Nephron (organoid): Measurements from ENCODE around the gene NOTUM.

ENCODE experiments used
- H3K27ac Mint-ChIP-seq, 3 experiments: 2 replicates each; pipeline ENCODE4 v1.8.0; 2020; ENCODE audit warnings: mixed read lengths in 3 of 3, mild to moderate bottlenecking in 2 of 3, moderate library complexity in 1 of 3
- H3K27me3 Mint-ChIP-seq: 2 replicates; pipeline ENCODE4 v1.8.0; 2021; ENCODE audit warnings: low read depth, mild to moderate bottlenecking, moderate library complexity, mixed read lengths
- H3K36me3 Mint-ChIP-seq: 2 replicates; pipeline ENCODE4 v1.8.0; 2020; ENCODE audit warnings: low read depth, mixed read lengths
- H3K4me1 Mint-ChIP-seq: 2 replicates; pipeline ENCODE4 v1.8.0; 2020; ENCODE audit warnings: mixed read lengths
- H3K4me3 Mint-ChIP-seq, 3 experiments: 2 replicates each; pipeline ENCODE4 v1.8.0; 2020; ENCODE audit warnings: mild to moderate bottlenecking in 3 of 3, mixed read lengths in 3 of 3, moderate library complexity in 2 of 3
- H3K9me3 Mint-ChIP-seq: 2 replicates; pipeline ENCODE4 v1.8.0; 2020; ENCODE audit warnings: mixed read lengths
- TF ChIP-seq, protein P1 (sequence below), 3 experiments: fragments of 200-600 bp; sonication (generic); IDR thresholded peaks; one replicate each; pipeline ENCODE4 v1.5.0; 2021; ENCODE audit warnings: antibody characterized with exemption in 3 of 3; ENCODE audit not compliant: unreplicated experiment in 3 of 3

The NOTUM gene

DNA sequence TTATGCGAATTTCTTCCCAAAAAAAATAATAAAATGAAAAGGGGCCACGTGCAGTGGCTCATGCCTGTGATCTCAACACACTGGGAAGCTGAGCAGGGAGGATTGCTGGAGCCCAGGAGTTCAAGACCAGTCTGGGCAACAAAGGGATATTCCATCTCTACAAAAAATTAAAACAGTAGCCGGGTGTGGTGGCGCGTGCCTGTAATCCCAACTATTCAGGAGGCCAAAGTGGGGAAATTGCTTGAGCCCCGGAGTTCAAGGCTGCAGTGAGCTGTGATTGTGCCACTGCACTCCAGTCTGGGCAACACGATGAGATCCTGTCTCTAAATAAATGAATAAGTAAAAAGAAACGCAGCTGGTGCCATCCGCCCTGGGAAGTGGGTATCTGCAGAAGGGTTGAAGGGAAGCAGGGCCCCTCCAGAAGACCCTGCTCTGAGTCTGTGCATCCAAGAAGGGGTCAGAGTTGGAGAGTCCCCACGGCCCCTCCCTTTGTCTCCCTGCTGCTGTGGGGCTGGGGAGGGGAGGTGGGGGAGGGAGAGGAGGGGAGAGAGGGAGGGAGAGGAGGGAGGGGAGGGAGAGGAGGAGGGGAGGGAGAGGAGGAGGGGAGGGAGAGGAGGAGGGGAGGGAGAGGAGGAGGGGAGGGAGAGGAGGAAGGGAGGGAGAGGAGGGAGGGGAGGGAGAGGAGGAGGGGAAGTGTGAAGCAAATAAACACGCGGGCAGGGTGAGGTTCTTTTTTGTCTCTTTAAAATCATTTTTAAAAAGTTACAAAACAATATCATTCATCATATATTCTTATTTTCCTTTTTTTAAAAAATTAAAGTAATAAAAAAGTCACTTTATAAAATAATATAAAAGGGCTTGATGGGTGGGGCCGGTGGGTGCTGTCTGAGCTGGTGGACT is 9.0 kb downstream of the NOTUM start:
- no peak overlapping the region for H3K27ac Mint-ChIP-seq
- H3K36me3 Mint-ChIP-seq = no peaks in the 10 kb centered on the region
- H3K9me3 Mint-ChIP-seq = no peaks in the 10 kb centered on the region
- no peak overlapping the region for H3K4me3 Mint-ChIP-seq
- H3K4me1 Mint-ChIP-seq = no peaks in the 10 kb centered on the region
- H3K27me3 Mint-ChIP-seq = peaks cover 4% of the 10 kb centered on the region
- TF ChIP-seq, protein P1, sequence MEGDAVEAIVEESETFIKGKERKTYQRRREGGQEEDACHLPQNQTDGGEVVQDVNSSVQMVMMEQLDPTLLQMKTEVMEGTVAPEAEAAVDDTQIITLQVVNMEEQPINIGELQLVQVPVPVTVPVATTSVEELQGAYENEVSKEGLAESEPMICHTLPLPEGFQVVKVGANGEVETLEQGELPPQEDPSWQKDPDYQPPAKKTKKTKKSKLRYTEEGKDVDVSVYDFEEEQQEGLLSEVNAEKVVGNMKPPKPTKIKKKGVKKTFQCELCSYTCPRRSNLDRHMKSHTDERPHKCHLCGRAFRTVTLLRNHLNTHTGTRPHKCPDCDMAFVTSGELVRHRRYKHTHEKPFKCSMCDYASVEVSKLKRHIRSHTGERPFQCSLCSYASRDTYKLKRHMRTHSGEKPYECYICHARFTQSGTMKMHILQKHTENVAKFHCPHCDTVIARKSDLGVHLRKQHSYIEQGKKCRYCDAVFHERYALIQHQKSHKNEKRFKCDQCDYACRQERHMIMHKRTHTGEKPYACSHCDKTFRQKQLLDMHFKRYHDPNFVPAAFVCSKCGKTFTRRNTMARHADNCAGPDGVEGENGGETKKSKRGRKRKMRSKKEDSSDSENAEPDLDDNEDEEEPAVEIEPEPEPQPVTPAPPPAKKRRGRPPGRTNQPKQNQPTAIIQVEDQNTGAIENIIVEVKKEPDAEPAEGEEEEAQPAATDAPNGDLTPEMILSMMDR (IDR thresholded peaks at IDR 0.05; ENCODE audit: unreplicated experiment in 3 of 3) = no peak

DNA sequence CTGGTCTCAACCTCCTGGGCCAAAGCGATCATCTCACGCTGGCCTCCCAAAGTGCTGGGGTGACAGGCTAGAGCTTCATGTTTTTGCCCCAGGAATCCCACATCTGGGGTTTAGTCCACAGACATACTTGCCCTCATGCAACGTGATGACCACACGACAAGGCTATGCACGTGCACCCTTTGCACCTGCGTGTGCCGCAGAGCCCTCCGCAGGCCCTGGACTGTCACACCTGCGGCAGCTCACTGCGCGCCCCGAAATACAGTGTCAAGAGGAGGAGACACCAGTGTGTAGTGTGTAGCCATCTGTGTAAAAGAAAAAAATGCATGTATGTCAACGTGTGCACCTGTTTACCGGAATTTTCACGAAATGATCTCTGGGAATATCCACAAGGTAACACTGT is 10.5 kb downstream of the NOTUM start:
- Mint-ChIP-seq H3K27me3 (peaks cover 4% of the 10 kb centered on the region), H3K9me3 (no peaks in the 10 kb centered on the region), H3K4me3 (no peak overlapping the region), H3K36me3 (no peaks in the 10 kb centered on the region), H3K4me1 (no peaks in the 10 kb centered on the region), H3K27ac (no peak overlapping the region)
- TF ChIP-seq, protein P1 (IDR thresholded peaks at IDR 0.05; ENCODE audit: unreplicated experiment in 3 of 3) = no peak

DNA sequence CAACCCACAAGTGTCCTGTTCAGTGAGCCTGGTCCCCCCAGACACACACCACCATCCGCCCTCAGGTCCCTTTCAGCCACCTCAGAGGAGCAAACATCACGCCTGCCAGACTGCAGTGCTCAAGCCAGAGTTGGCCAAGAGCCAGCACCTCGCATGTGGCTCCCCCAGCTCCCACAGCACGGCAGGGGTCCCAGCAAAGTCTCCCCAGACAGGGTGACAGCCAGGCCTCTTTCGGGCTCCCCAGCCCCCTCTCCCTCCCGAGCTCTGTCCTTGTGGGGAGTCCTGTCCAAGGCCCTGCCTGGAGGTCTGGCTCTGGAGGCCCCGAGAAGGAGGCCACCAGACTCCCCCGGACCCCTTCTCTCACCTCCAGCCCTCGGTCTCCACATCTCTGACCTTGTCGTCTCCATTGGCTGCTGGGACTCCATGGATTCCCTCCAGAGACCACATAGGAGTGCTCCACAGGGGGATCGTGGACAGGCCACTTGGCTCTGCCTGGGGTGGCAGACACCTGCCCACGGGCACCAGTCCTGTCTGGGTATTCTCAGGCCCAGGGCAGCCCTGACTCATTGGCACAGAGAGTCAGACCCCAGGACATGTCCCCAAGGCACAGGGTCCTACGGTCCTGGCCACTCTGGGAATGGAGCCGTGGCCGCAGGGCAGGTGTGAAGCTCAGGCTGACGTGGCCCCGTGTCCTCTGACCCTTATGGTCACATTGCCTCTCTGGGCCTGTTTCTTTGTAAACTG is 12.2 kb downstream of the NOTUM start:
- no peak overlapping the region for H3K27ac Mint-ChIP-seq
- H3K36me3 Mint-ChIP-seq = no peaks in the 10 kb centered on the region
- H3K4me1 Mint-ChIP-seq = no peaks in the 10 kb centered on the region
- H3K9me3 Mint-ChIP-seq = no peaks in the 10 kb centered on the region
- H3K27me3 Mint-ChIP-seq = peaks cover 6% of the 10 kb centered on the region
- no peak overlapping the region for H3K4me3 Mint-ChIP-seq
- TF ChIP-seq, protein P1 (IDR thresholded peaks at IDR 0.05; ENCODE audit: unreplicated experiment in 3 of 3) = no peak

DNA sequence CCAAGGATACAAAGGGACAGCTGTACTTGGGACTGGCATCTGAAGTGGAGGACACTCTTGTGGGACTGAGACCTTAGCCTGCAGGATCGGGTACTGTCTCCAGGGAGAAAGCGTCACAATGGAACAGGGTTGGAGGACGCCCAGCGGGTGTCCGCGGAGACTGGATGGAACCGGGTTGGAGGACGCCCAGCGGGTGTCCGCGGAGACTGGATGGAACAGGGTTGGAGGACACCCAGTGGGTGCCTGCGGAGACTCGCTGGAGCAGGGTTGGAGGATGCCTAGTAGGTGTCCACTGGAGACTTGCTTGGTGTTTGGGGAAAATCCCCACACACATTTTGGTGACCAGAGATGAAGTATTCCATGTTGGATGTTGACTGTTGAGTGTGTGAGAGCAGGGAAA is 13.8 kb downstream of the NOTUM start, which contains the start of gene MYADML2:
Gene MYADML2 (minus strand): TSS at position 45 of the 400 bp plus-strand sequence. CDS start 5,492 bp downstream, outside the sequence.
- Mint-ChIP-seq H3K27ac (no peak within 1 kb of the TSS), H3K27me3 (peaks cover 6% of the 10 kb centered on the region), H3K9me3 (no peaks in the 10 kb centered on the region), H3K4me3 (no peak within 1 kb of the TSS), H3K36me3 (no peaks in the 10 kb centered on the region), H3K4me1 (no peaks in the 10 kb centered on the region)
- TF ChIP-seq, protein P1 (IDR thresholded peaks at IDR 0.05; ENCODE audit: unreplicated experiment in 3 of 3) = no peak

DNA sequence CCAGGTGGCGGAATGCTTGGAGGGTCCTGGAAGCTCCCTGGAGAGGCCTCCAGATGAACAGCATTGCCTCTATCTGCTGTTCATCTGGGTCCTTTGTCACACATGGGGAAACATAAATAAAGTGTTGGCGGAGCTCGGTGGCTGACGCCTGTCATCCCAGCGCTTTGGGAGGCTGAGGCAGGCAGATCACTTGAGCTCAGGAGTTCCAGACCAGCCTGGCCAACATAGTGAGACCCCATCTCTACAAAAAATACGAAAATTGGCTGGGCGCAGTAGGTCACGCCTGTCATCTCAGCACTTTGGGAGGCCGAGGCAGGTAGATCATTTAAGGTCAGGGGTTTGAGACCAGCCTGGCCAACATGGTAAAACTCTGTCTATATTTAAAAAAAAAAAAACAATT is 16.1 kb downstream of the NOTUM start:
- H3K4me3 Mint-ChIP-seq = no peak overlapping the region
- TF ChIP-seq, protein P1 (IDR thresholded peaks at IDR 0.05; ENCODE audit: unreplicated experiment in 3 of 3) = no peak
- H3K27me3 Mint-ChIP-seq = peaks cover 3% of the 10 kb centered on the region
- no peak overlapping the region for H3K27ac Mint-ChIP-seq
- no peaks in the 10 kb centered on the region for H3K36me3 Mint-ChIP-seq
- H3K4me1 Mint-ChIP-seq = peaks cover 6% of the 10 kb centered on the region
- H3K9me3 Mint-ChIP-seq = no peaks in the 10 kb centered on the region
